HG03457 (cell line): ENCODE results near the gene MBIP.

Experiments
- ATAC-seq: cut with Tn5 transposase; IDR thresholded peaks from one replicate; pipeline ENCODE4 v1.9.1; 2021; ENCODE audit warnings: moderate number of reproducible peaks; ENCODE audit not compliant: unreplicated experiment

MBIP gene

GRCh38 chr14:36313898-36314297, 6.5 kb downstream of the MBIP start:
- ATAC-seq, result no peak

- ATAC-seq, result no peak
Measured at GRCh38 chr14:36313206-36313605, 7.2 kb downstream of the MBIP start.

DNA sequence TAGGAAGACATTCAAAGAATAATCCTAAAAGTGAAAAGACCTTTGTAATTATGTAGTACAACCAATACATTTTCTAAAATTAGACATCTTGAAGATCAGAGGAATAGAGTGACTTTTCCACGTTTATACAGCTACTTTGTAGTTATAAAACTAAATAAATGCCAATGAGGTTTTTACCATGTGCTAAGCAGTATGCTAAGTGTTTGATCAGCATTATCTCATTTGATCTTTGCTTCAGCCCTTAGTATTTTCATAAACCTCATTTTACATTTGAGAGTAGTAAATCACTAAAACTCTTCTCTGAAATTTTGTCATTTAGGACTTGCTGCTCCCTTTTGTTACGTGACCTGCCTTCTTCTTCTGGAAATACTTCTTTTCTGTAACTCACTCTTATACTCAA, 13.6 kb downstream of the MBIP start:
- no peak for ATAC-seq

DNA sequence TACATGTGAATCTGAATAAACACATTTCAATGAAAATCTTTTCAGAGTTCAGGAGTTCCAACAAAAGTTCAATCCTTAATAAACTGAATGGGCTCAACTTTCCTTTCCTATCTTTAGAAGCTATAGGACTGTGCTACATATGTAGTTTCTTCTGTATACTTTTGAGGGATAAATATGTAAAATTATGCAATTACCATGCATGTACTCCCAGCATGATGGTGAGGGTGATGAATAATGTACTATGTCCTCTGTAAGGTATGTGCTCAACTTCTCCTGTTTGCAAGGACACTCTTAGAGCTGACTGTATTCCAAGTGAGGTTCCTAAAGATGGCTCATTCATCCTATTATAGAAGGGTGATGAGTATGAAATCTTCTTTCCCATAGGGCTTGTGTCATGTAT, 15.5 kb downstream of the MBIP start:
- ATAC-seq, result no peak

- no peak for ATAC-seq
Measured at GRCh38 chr14:36303960-36304359, 16.5 kb downstream of the MBIP start.

GRCh38 chr14:36302823-36303222, 17.6 kb downstream of the MBIP start:
- ATAC-seq, result no peak

- no peak for ATAC-seq
Measured at GRCh38 chr14:36301159-36301558, 19.3 kb downstream of the MBIP start.

DNA sequence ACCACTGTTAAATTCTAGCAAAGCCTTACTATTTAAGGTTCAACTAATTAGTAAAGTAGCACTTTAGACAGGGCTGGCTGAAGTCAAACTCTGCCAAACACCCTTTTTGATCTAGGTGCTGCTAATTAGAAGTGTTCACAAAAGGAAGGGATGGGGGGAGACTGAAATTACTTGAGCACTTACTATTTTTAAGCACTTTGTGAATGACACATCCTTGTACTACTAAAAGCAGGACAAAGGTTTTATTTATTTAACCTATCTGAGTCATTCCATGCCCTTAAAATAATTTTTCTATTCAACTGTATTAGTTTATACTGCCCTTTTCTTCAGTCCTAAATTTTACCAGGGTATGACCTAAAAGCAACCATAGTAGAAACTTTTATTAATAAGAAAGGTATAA, 20.1 kb downstream of the MBIP start:
- ATAC-seq, result no peak

- no peak for ATAC-seq
Measured at GRCh38 chr14:36295642-36296627, 24.5 kb downstream of the MBIP start.

DNA sequence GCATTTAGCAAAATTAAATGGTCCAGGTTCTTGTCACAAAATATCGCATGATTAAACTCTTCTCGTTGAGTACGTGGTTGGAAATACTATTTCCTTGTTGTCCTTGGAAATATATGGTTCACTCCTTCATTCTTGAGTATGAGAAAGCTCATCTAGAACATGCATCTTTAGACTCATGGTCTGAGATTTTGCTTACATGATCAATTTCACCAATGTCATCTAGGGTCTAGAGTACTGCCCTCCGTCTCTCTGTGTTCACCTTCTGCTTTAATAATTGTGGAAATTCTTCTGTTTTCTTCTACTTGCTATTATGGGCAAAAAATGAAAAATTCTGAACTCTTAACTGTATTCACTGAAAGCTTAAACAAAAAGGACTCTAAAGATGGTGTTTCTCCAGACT, 25.9 kb downstream of the MBIP start:
- no peak for ATAC-seq

- ATAC-seq, result no peak
Measured at GRCh38 chr14:36293824-36294223, 26.6 kb downstream of the MBIP start.

DNA sequence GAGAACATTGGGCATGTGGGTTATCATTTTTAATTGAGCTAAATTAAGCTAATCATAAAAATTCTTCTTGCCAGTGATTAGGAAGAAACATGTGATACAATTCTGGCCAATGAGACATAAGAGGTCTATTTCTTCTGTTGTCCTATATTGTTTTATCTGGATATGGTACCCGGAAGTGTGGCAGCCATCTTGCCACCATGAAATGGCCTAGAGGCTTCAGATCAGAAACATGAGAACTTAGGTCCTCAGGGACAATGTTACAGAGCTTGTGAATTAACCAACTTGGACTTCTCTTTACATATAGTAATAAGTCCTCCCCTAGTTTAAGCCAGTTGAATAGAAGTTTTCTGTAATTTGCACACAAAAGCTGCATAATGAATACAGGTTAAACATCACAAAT, 30.5 kb downstream of the MBIP start:
- ATAC-seq, result no peak

DNA sequence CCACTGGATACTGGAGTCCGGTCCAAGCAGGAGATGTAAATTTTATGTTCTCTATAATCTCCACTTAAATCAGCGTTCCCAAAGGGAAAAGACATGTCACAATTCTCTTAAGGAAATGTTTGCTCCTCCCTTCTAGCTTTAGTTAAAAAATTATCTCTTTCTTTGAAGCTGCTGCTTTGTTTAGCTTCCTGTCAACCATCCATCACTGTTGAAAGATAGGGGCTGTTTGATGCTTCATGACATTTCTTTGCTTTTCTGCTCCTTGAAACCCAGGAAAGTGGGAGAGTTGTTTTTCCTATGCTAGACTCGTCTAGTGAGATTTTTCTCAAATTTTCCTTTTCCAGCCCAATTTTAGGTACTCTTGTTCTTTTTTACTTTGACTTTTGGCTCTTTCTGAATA, 31.9 kb downstream of the MBIP start:
- ATAC-seq, result no peak

- ATAC-seq, result no peak
Measured at GRCh38 chr14:36284971-36285595, 35.4 kb downstream of the MBIP start.

GRCh38 chr14:36281309-36281708, 39.1 kb downstream of the MBIP start:
- no peak for ATAC-seq

DNA sequence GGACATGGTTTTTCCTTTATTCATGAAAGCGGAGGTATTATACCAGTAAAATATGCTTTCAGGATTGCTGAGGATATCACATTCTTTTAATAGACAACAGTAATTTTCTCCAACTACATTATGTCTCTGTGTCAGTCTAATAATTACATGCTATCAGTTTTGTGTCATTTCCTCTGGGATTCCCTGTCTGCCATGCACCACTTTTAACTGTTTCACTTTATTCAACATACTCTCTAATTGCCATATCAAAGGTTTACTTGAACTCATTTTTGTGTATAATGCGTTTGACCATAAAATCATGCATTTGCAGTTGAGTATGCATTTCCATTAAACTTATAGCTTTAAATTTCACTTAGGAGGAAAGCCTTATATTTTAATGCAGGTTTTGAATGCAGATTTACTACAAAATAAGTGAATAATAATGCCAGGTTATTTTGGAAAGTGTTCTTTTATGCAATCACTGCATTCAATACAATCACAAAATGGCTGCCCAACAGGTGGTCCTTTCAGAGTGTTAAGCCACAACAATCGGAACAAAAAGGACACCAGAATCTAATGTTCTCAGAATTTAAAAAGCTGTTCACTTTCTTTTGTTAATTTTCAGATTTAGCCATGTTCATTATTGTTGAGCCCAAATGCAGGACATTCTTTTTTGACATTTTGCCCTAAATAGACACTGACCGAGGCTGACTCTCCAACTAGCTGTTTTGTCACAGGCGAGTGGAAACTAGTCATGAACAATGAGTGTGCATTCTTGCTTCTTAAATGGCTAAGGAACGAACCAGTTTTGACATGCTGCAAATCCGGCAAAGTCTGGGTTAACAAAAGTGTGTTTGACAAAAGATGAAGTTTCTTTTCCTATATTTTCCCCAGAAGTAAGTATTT, 40.9 kb downstream of the MBIP start:
- ATAC-seq, result no peak

DNA sequence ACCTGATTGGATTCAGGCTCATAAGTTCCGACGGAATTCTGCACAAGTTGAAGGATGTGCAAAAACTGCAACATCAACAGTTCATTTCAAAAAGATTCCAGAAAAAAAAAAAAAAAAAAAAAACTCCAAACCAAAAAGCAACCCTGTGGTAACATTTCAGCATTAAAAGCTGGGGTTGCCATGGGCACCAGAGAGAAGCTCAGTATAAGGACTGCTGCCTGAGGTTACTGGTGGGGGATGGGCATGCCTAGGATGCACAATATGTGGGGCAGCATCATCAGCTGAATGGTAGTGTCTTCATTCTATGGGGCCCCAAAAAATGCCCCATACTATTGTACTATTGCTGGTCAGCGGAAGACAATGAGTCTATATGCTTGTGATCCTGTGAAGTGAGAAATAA, 44.7 kb downstream of the MBIP start:
- ATAC-seq, result no peak

DNA sequence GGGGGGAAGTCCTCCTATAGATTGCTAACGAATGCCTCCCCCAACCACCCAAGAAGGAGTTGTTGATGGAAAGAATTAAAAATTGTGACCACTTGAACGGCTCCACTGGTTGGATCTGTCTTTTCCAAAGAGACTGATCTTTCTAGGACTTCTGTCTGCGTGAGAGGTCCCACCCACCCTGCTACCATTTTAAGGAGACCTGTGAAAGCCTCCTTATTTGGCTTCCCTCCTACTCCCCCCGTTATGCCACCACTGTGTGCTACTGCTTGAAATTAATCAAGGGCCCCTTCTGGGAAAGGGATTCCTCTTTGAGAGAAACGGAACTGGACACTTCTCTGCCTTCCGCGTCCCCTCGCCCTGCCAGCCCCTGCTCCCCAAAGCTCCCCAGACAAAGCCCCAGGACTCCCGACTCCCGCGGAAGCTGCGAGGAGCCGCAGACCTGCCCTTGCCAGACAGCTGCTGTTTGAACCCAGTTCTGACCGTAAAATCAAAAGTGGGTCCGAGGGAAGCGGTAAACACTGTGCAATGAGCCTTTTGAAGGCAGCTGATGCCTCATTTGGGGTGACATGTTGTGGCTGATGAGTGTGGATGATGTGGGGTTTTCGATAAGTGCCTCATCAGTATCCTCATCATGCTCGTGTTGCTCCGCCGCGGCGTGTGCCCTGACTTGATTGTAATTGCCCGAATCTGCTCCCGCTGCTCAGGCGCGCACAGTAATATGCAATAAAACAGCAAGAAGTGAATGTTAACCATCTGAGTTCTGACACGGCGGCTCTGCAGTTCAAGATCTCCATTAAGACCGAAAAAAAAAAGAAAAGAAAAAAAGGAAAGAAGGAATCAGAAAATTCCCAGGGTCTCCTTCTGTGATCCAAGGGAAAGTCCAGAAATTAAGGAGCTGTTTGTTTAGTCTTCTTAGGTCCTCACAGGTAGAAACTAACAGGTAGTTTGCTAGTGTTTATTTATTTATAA, 48.2 kb downstream of the MBIP start:
- ATAC-seq, result no peak

DNA sequence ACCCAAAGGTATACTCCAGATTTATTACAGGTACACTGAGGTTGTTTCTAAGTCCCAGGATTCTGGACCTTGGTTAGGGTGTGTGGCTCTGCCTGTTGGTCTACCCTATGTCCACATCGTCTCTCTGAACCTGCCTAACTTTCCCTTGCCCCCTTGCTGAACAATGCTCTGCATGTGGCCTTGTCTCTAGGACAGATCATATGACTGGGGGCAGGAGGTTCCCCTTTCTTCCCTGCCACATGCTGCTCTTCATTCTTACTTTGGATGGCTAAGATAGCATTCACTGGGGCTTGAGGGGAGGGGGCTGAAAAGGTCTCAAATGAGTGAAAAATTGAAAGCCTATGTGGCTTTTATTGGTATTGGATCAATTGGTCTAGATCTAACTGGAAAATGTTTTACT, 49.2 kb downstream of the MBIP start:
- ATAC-seq, result no peak

GRCh38 chr14:36270191-36270590, 50.2 kb downstream of the MBIP start:
- peak; percentile 56 for ATAC-seq
